NCI-H2081 (cell line): ENCODE measurements around the gene PRRG3.

ENCODE experiments used
- DNase-seq, 2 experiments: peaks; one replicate each; lab custom pipeline; 2025; lab: John Stamatoyannopoulos, UW

Gene PRRG3

GRCh38 chrX:151708821-151709220 is 13.6 kb downstream of the PRRG3 start:
- DNase-seq = no peak

- DNase-seq = no peak
Measured at GRCh38 chrX:151710457-151710856, 15.2 kb downstream of the PRRG3 start.

- DNase-seq = no peak
Measured at GRCh38 chrX:151711154-151711553, 15.9 kb downstream of the PRRG3 start.

GRCh38 chrX:151711787-151712186 is 16.5 kb downstream of the PRRG3 start:
- no peak for DNase-seq

GRCh38 chrX:151712253-151712652 is 17.0 kb downstream of the PRRG3 start:
- DNase-seq = no peak

- no peak for DNase-seq
Measured at GRCh38 chrX:151713849-151714248, 18.6 kb downstream of the PRRG3 start.

- DNase-seq = no peak
Measured at GRCh38 chrX:151714362-151714761, 19.1 kb downstream of the PRRG3 start.

GRCh38 chrX:151715752-151716151 is 20.5 kb downstream of the PRRG3 start, which contains the start of gene FATE1:
TSS of gene FATE1 (plus strand) at chrX:151716035. CDS start at chrX:151716120, 85 bp downstream.
- DNase-seq = no peak

- no peak for DNase-seq
Measured at GRCh38 chrX:151722241-151722846, 27.1 kb downstream of the PRRG3 start.

- DNase-seq = no peak
Measured at GRCh38 chrX:151723156-151723760, 28.0 kb downstream of the PRRG3 start.

- DNase-seq = no peak
Measured at GRCh38 chrX:151724563-151725337, 29.5 kb downstream of the PRRG3 start.

GRCh38 chrX:151725338-151725614 is 30.0 kb downstream of the PRRG3 start:
- DNase-seq = no peak

- DNase-seq = no peak
Measured at GRCh38 chrX:151726751-151727150, 31.5 kb downstream of the PRRG3 start.

GRCh38 chrX:151727346-151727745 is 32.1 kb downstream of the PRRG3 start:
- no peak for DNase-seq

- no peak for DNase-seq
Measured at GRCh38 chrX:151729056-151729725, 33.9 kb downstream of the PRRG3 start.

- DNase-seq = no peak
Measured at GRCh38 chrX:151734446-151734845, 39.2 kb downstream of the PRRG3 start, which contains the start of gene CNGA2. TSS of gene CNGA2 (plus strand) at chrX:151734746. CDS start at chrX:151738484, 3,738 bp downstream.

- no peak for DNase-seq
Measured at GRCh38 chrX:151735219-151735618, 40.0 kb downstream of the PRRG3 start.

- DNase-seq = no peak
Measured at GRCh38 chrX:151736685-151737084, 41.4 kb downstream of the PRRG3 start.

- no peak for DNase-seq
Measured at GRCh38 chrX:151737494-151737893, 42.2 kb downstream of the PRRG3 start.

GRCh38 chrX:151738751-151739150 is 43.5 kb downstream of the PRRG3 start:
- no peak for DNase-seq

GRCh38 chrX:151741606-151742005 is 46.3 kb downstream of the PRRG3 start:
- DNase-seq = no peak

- no peak for DNase-seq
Measured at GRCh38 chrX:151742311-151742710, 47.1 kb downstream of the PRRG3 start.
